Measurements from ENCODE around the gene AKT1S1.

AKT1S1 gene

GRCh38 chr19:49880162-49880869 lies 3.2 kb upstream of the AKT1S1 start:
- H3K9me3 ChIP-seq (ENCODE audit: control insufficient read depth, insufficient read depth, low read depth, low read length) = no peaks in the 10 kb centered on the region
- no peak overlapping the region for H3K27ac ChIP-seq (ENCODE audit: low read depth, low read length)
- no peaks in the 10 kb centered on the region for H3K27me3 ChIP-seq (ENCODE audit: control insufficient read depth, insufficient read depth, low read length)
- peaks cover 64% of the 10 kb centered on the region for H3K36me3 ChIP-seq (ENCODE audit: control insufficient read depth, insufficient read depth, low read length)
- H3K4me1 ChIP-seq (ENCODE audit: control insufficient read depth, insufficient read depth, low read length) = peaks cover 11% of the 10 kb centered on the region; the same call in 1 of the 2 replicates
- no peak overlapping the region for H3K9ac ChIP-seq (ENCODE audit: low read length)
- no peak overlapping the region for H3K4me3 ChIP-seq (ENCODE audit: low read depth, low read length)

- peaks cover 56% of the 10 kb centered on the region for H3K36me3 ChIP-seq (ENCODE audit: control insufficient read depth, insufficient read depth, low read length)
- H3K4me1 ChIP-seq (ENCODE audit: control insufficient read depth, insufficient read depth, low read length) = peaks cover 12% of the 10 kb centered on the region; the same call in 1 of the 2 replicates
- H3K27ac ChIP-seq (ENCODE audit: low read depth, low read length) = no peak overlapping the region
- peak overlapping the region; percentile 76 for H3K4me3 ChIP-seq (ENCODE audit: low read depth, low read length)
- no peaks in the 10 kb centered on the region for H3K9me3 ChIP-seq (ENCODE audit: control insufficient read depth, insufficient read depth, low read depth, low read length)
- no peak overlapping the region for H3K9ac ChIP-seq (ENCODE audit: low read length)
- no peaks in the 10 kb centered on the region for H3K27me3 ChIP-seq (ENCODE audit: control insufficient read depth, insufficient read depth, low read length)
Measured at GRCh38 chr19:49879243-49879963, 2.2 kb upstream of the AKT1S1 start.

GRCh38 chr19:49878744-49879070 lies 1.6 kb upstream of the AKT1S1 start:
- no peaks in the 10 kb centered on the region for H3K9me3 ChIP-seq (ENCODE audit: control insufficient read depth, insufficient read depth, low read depth, low read length)
- H3K36me3 ChIP-seq (ENCODE audit: control insufficient read depth, insufficient read depth, low read length) = peaks cover 49% of the 10 kb centered on the region
- H3K4me3 ChIP-seq (ENCODE audit: low read depth, low read length) = peak overlapping the region; percentile 76
- H3K27ac ChIP-seq (ENCODE audit: low read depth, low read length) = peak overlapping the region; percentile 1; the same call in 1 of the 2 replicates
- no peaks in the 10 kb centered on the region for H3K27me3 ChIP-seq (ENCODE audit: control insufficient read depth, insufficient read depth, low read length)
- peak overlapping the region; percentile 75 for H3K9ac ChIP-seq (ENCODE audit: low read length)
- H3K4me1 ChIP-seq (ENCODE audit: control insufficient read depth, insufficient read depth, low read length) = peaks cover 12% of the 10 kb centered on the region; the same call in 1 of the 2 replicates

GRCh38 chr19:49877879-49878743 lies 956 bp upstream of the AKT1S1 start:
- Histone ChIP-seq H3K27me3 (ENCODE audit: control insufficient read depth, insufficient read depth, low read length) (no peaks in the 10 kb centered on the region), H3K27ac (ENCODE audit: low read depth, low read length) (peak overlapping the region; percentile 89), H3K9me3 (ENCODE audit: control insufficient read depth, insufficient read depth, low read depth, low read length) (no peaks in the 10 kb centered on the region), H3K4me3 (ENCODE audit: low read depth, low read length) (peak overlapping the region; percentile 76), H3K4me1 (ENCODE audit: control insufficient read depth, insufficient read depth, low read length) (peaks cover 12% of the 10 kb centered on the region; the same call in 1 of the 2 replicates), H3K36me3 (ENCODE audit: control insufficient read depth, insufficient read depth, low read length) (peaks cover 43% of the 10 kb centered on the region), H3K9ac (ENCODE audit: low read length) (peak overlapping the region; percentile 91)

- H3K9ac ChIP-seq (ENCODE audit: low read length) = peak overlapping the region; percentile 91
- no peaks in the 10 kb centered on the region for H3K9me3 ChIP-seq (ENCODE audit: control insufficient read depth, insufficient read depth, low read depth, low read length)
- peak overlapping the region; percentile 89 for H3K27ac ChIP-seq (ENCODE audit: low read depth, low read length)
- H3K27me3 ChIP-seq (ENCODE audit: control insufficient read depth, insufficient read depth, low read length) = no peaks in the 10 kb centered on the region
- peaks cover 12% of the 10 kb centered on the region; the same call in 1 of the 2 replicates for H3K4me1 ChIP-seq (ENCODE audit: control insufficient read depth, insufficient read depth, low read length)
- H3K36me3 ChIP-seq (ENCODE audit: control insufficient read depth, insufficient read depth, low read length) = peaks cover 27% of the 10 kb centered on the region
- peak overlapping the region; percentile 76 for H3K4me3 ChIP-seq (ENCODE audit: low read depth, low read length)
Measured at GRCh38 chr19:49876422-49877019, 634 bp downstream of the AKT1S1 start.

GRCh38 chr19:49875857-49876421 lies 1.2 kb downstream of the AKT1S1 start:
- H3K4me1 ChIP-seq (ENCODE audit: control insufficient read depth, insufficient read depth, low read length) = peaks cover 12% of the 10 kb centered on the region; the same call in 1 of the 2 replicates
- H3K36me3 ChIP-seq (ENCODE audit: control insufficient read depth, insufficient read depth, low read length) = peaks cover 21% of the 10 kb centered on the region
- peak overlapping the region; percentile 89 for H3K27ac ChIP-seq (ENCODE audit: low read depth, low read length)
- no peaks in the 10 kb centered on the region for H3K9me3 ChIP-seq (ENCODE audit: control insufficient read depth, insufficient read depth, low read depth, low read length)
- no peaks in the 10 kb centered on the region for H3K27me3 ChIP-seq (ENCODE audit: control insufficient read depth, insufficient read depth, low read length)
- peak overlapping the region; percentile 76 for H3K4me3 ChIP-seq (ENCODE audit: low read depth, low read length)
- peak overlapping the region; percentile 91 for H3K9ac ChIP-seq (ENCODE audit: low read length)

- H3K36me3 ChIP-seq (ENCODE audit: control insufficient read depth, insufficient read depth, low read length) = peaks cover 14% of the 10 kb centered on the region
- H3K4me3 ChIP-seq (ENCODE audit: low read depth, low read length) = peak overlapping the region; percentile 76
- H3K9ac ChIP-seq (ENCODE audit: low read length) = peak overlapping the region; percentile 91
- H3K27me3 ChIP-seq (ENCODE audit: control insufficient read depth, insufficient read depth, low read length) = no peaks in the 10 kb centered on the region
- H3K4me1 ChIP-seq (ENCODE audit: control insufficient read depth, insufficient read depth, low read length) = peaks cover 17% of the 10 kb centered on the region
- H3K9me3 ChIP-seq (ENCODE audit: control insufficient read depth, insufficient read depth, low read depth, low read length) = no peaks in the 10 kb centered on the region
- H3K27ac ChIP-seq (ENCODE audit: low read depth, low read length) = peak overlapping the region; percentile 89; the same call in 1 of the 2 replicates
Measured at GRCh38 chr19:49875177-49875576, 2.0 kb downstream of the AKT1S1 start.

- H3K9ac ChIP-seq (ENCODE audit: low read length) = no peak overlapping the region
- peaks cover 21% of the 10 kb centered on the region for H3K4me1 ChIP-seq (ENCODE audit: control insufficient read depth, insufficient read depth, low read length)
- no peak overlapping the region for H3K27ac ChIP-seq (ENCODE audit: low read depth, low read length)
- H3K36me3 ChIP-seq (ENCODE audit: control insufficient read depth, insufficient read depth, low read length) = peaks cover 11% of the 10 kb centered on the region
- no peaks in the 10 kb centered on the region for H3K9me3 ChIP-seq (ENCODE audit: control insufficient read depth, insufficient read depth, low read depth, low read length)
- no peaks in the 10 kb centered on the region for H3K27me3 ChIP-seq (ENCODE audit: control insufficient read depth, insufficient read depth, low read length)
- H3K4me3 ChIP-seq (ENCODE audit: low read depth, low read length) = no peak overlapping the region
Measured at GRCh38 chr19:49874503-49875157, 2.5 kb downstream of the AKT1S1 start.

GRCh38 chr19:49873834-49874233 lies 3.3 kb downstream of the AKT1S1 start:
- H3K27ac ChIP-seq (ENCODE audit: low read depth, low read length) = no peak overlapping the region
- H3K9ac ChIP-seq (ENCODE audit: low read length) = no peak overlapping the region
- no peaks in the 10 kb centered on the region for H3K9me3 ChIP-seq (ENCODE audit: control insufficient read depth, insufficient read depth, low read depth, low read length)
- peaks cover 18% of the 10 kb centered on the region for H3K4me1 ChIP-seq (ENCODE audit: control insufficient read depth, insufficient read depth, low read length)
- H3K4me3 ChIP-seq (ENCODE audit: low read depth, low read length) = no peak overlapping the region
- H3K36me3 ChIP-seq (ENCODE audit: control insufficient read depth, insufficient read depth, low read length) = 0 out of 2 replicates have a peak, but pooled peaks cover 3% of the 10 kb centered on the region
- H3K27me3 ChIP-seq (ENCODE audit: control insufficient read depth, insufficient read depth, low read length) = no peaks in the 10 kb centered on the region

GRCh38 chr19:49873129-49873521 lies 4.0 kb downstream of the AKT1S1 start:
- Histone ChIP-seq H3K27me3 (ENCODE audit: control insufficient read depth, insufficient read depth, low read length) (no peaks in the 10 kb centered on the region), H3K9me3 (ENCODE audit: control insufficient read depth, insufficient read depth, low read depth, low read length) (no peaks in the 10 kb centered on the region), H3K9ac (ENCODE audit: low read length) (no peak overlapping the region), H3K36me3 (ENCODE audit: control insufficient read depth, insufficient read depth, low read length) (no peaks in the 10 kb centered on the region), H3K4me3 (ENCODE audit: low read depth, low read length) (no peak overlapping the region), H3K4me1 (ENCODE audit: control insufficient read depth, insufficient read depth, low read length) (peaks cover 13% of the 10 kb centered on the region), H3K27ac (ENCODE audit: low read depth, low read length) (no peak overlapping the region)
